Glomerular visceral epithelial cell (primary cell): ENCODE measurements around the gene HNRNPUL1.
A peak's percentile ranks its signal among the peaks of the same experiment; 100 is the strongest.

ENCODE experiments used
- DNase-seq: peaks from one replicate; pipeline ENCODE4 v3.0.0-alpha.2; 2016; ENCODE audit errors: extremely low spot score

HNRNPUL1 gene

GRCh38 chr19:41308450-41309179 lies 44.4 kb downstream of the HNRNPUL1 start:
- peak; percentile 93 for DNase-seq

GRCh38 chr19:41309180-41310032 lies 45.2 kb downstream of the HNRNPUL1 start:
- no peak for DNase-seq

- DNase-seq, result peak; percentile 89
Observed at GRCh38 chr19:41310033-41310831, 46.1 kb downstream of the HNRNPUL1 start, which contains the start of gene CCDC97. CCDC97 (plus strand) TSS chr19:41310172; CDS start chr19:41310311, 139 bp downstream.

GRCh38 chr19:41311072-41311471 lies 46.9 kb downstream of the HNRNPUL1 start:
- no peak for DNase-seq

GRCh38 chr19:41311613-41312012 lies 47.4 kb downstream of the HNRNPUL1 start:
- DNase-seq, result peak; percentile 24

GRCh38 chr19:41316306-41316920 lies 52.2 kb downstream of the HNRNPUL1 start:
- no peak for DNase-seq

GRCh38 chr19:41318696-41319499 lies 54.7 kb downstream of the HNRNPUL1 start:
- no peak for DNase-seq

GRCh38 chr19:41319500-41320184 lies 55.5 kb downstream of the HNRNPUL1 start:
- DNase-seq, result no peak

GRCh38 chr19:41320185-41320518 lies 56.0 kb downstream of the HNRNPUL1 start:
- no peak for DNase-seq

GRCh38 chr19:41320568-41320967 lies 56.4 kb downstream of the HNRNPUL1 start:
- no peak for DNase-seq

- DNase-seq, result no peak
Observed at GRCh38 chr19:41321204-41321599, 57.0 kb downstream of the HNRNPUL1 start.

- DNase-seq, result peak; percentile 90
Observed at GRCh38 chr19:41321600-41322270, 57.6 kb downstream of the HNRNPUL1 start.

- no peak for DNase-seq
Observed at GRCh38 chr19:41322451-41322850, 58.3 kb downstream of the HNRNPUL1 start.

GRCh38 chr19:41323023-41323422 lies 58.9 kb downstream of the HNRNPUL1 start:
- peak; percentile 65 for DNase-seq

GRCh38 chr19:41323430-41324125 lies 59.4 kb downstream of the HNRNPUL1 start:
- peak; percentile 96 for DNase-seq

- no peak for DNase-seq
Observed at GRCh38 chr19:41324231-41324702, 60.1 kb downstream of the HNRNPUL1 start.

GRCh38 chr19:41324921-41325639 lies 60.9 kb downstream of the HNRNPUL1 start:
- peak; percentile 80 for DNase-seq

GRCh38 chr19:41325640-41325946 lies 61.4 kb downstream of the HNRNPUL1 start:
- DNase-seq, result no peak
